IPS-15b (cell line): ENCODE data around the gene ASF1B.

Experiments
- H3K27me3 ChIP-seq: one replicate; pipeline ENCODE4 v1.6.1; 2013; ENCODE audit warnings: low read length; ENCODE audit not compliant: control insufficient read depth, insufficient read depth
- H3K36me3 ChIP-seq: one replicate; pipeline ENCODE4 v1.6.1; 2013; ENCODE audit warnings: low read length; ENCODE audit not compliant: control insufficient read depth, insufficient read depth
- H3K4me1 ChIP-seq: one replicate; pipeline ENCODE4 v1.6.1; 2013; ENCODE audit warnings: mild to moderate bottlenecking, low read length; ENCODE audit not compliant: control insufficient read depth, insufficient read depth
- H3K4me3 ChIP-seq: one replicate; pipeline ENCODE4 v1.5.1; 2013; ENCODE audit warnings: low read depth, low read length
- H3K9ac ChIP-seq: one replicate; pipeline ENCODE4 v1.6.1; 2013; ENCODE audit warnings: low read depth, mild to moderate bottlenecking, low read length
- H3K9me3 ChIP-seq: one replicate; pipeline ENCODE4 v1.6.1; 2013; ENCODE audit warnings: mild to moderate bottlenecking, low read length; ENCODE audit not compliant: control insufficient read depth, insufficient read depth

Gene ASF1B

GRCh38 chr19:14158276-14159023 is 22.1 kb upstream of the ASF1B start:
- no peaks in the 10 kb centered on the region for H3K9me3 ChIP-seq
- H3K27me3 ChIP-seq: no peaks in the 10 kb centered on the region
- H3K4me1 ChIP-seq: no peaks in the 10 kb centered on the region
- no peak overlapping the region for H3K9ac ChIP-seq
- no peak overlapping the region for H3K4me3 ChIP-seq
- H3K36me3 ChIP-seq: peaks cover 94% of the 10 kb centered on the region

DNA sequence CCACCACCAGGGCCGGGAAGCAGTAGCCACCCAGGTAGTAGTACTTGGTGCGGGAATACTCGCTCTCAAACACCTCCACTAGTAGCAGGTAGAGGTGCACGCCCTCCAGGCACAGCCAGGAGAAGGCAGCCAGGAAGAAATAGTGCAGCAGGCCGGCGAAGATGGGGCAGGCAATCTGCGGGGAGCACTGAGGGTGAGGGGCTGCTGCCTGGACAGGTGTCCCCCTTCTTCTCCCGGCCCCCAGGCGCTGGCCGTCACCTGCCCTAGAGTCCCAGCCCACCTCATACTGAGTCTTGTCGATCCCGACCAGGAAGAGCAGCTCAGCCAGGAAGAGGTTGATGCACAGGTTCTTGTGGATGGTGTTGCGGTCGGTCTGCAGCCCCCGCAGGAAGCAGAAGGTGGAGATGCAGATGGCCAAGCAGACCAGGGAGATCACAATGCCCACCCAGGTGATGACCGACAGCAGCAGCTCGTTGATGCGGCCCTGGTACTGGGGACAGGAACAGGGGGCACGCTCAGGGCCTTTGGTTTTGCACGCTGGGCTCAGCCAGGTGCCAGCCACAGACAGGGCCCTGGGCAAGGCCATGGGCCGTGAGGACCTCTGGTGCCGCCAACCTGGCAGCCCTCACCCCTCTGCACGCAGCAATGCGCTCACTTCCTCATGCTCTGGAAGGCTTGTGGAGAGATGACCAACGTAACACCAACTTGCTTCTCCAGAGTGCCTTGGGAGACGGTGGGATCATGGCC is 20.8 kb upstream of the ASF1B start:
- H3K9me3 ChIP-seq: no peaks in the 10 kb centered on the region
- H3K27me3 ChIP-seq: no peaks in the 10 kb centered on the region
- no peaks in the 10 kb centered on the region for H3K4me1 ChIP-seq
- no peak overlapping the region for H3K4me3 ChIP-seq
- H3K36me3 ChIP-seq: peaks cover 88% of the 10 kb centered on the region
- no peak overlapping the region for H3K9ac ChIP-seq

DNA sequence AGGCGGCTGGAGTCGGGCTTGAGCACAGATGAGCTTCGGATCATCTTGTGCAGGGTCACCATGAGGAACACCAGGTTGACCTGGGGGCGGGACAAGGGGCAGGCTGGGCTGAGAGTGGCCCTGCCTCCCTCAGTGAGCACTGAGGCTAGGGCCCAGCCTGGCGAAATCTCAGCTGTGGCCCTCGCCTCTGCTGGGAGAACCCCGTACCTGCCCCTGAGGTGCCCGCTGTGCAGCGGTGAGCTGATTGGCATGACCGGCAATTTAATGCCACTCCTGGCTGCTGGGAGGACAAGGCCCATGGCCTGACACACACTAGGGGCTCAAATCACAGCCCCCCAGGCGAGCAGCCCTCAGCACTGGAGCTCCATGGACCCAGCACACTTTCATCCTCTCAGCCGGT is 19.7 kb upstream of the ASF1B start:
- peaks cover 86% of the 10 kb centered on the region for H3K36me3 ChIP-seq
- no peaks in the 10 kb centered on the region for H3K9me3 ChIP-seq
- no peak overlapping the region for H3K4me3 ChIP-seq
- no peaks in the 10 kb centered on the region for H3K4me1 ChIP-seq
- no peaks in the 10 kb centered on the region for H3K27me3 ChIP-seq
- no peak overlapping the region for H3K9ac ChIP-seq

DNA sequence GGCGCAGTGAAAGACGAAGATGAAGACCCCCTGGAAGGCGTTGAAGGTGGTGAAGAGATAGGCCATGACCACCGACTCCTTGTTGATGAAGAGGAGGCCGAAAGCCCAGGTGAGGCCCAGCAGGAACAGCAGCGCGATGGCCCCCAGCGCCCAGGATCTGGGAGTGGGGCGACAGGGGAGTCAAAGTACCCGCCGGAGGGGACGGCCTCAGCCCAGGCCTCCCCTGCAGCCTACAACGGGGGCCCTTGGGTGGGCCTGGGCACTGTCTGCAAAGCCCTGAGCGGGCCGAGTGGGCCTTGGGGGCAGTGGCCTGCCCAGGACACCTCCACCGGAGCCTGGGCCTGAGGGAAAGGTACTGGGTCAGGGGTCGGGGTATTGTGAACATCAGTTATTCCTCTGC is 19.0 kb upstream of the ASF1B start:
- Histone ChIP-seq H3K4me1 (no peaks in the 10 kb centered on the region), H3K9me3 (no peaks in the 10 kb centered on the region), H3K9ac (no peak overlapping the region), H3K27me3 (no peaks in the 10 kb centered on the region), H3K4me3 (no peak overlapping the region), H3K36me3 (peaks cover 82% of the 10 kb centered on the region)

DNA sequence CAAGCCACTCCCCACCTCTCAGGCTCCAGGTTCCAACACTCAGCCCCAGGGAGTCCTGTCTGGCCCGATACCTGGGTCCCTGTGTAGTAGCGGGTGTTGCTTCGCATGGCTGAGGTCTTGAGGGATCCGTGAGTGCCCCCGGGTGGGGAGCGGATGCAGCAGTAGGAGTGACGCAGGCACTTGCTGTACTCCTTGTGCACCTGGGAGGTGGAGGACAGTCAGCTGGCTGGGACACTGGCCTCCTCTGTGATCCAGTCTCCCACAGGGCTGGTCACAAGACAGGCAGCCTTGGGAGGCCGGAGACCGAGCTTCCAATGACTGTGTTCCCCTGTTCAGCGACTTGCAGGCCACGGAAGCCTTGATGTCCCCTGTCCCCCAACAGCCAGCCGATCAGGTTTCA is 16.3 kb upstream of the ASF1B start:
- no peaks in the 10 kb centered on the region for H3K27me3 ChIP-seq
- H3K9me3 ChIP-seq: no peaks in the 10 kb centered on the region
- no peak overlapping the region for H3K4me3 ChIP-seq
- H3K4me1 ChIP-seq: peaks cover 9% of the 10 kb centered on the region
- peaks cover 55% of the 10 kb centered on the region for H3K36me3 ChIP-seq
- no peak overlapping the region for H3K9ac ChIP-seq

DNA sequence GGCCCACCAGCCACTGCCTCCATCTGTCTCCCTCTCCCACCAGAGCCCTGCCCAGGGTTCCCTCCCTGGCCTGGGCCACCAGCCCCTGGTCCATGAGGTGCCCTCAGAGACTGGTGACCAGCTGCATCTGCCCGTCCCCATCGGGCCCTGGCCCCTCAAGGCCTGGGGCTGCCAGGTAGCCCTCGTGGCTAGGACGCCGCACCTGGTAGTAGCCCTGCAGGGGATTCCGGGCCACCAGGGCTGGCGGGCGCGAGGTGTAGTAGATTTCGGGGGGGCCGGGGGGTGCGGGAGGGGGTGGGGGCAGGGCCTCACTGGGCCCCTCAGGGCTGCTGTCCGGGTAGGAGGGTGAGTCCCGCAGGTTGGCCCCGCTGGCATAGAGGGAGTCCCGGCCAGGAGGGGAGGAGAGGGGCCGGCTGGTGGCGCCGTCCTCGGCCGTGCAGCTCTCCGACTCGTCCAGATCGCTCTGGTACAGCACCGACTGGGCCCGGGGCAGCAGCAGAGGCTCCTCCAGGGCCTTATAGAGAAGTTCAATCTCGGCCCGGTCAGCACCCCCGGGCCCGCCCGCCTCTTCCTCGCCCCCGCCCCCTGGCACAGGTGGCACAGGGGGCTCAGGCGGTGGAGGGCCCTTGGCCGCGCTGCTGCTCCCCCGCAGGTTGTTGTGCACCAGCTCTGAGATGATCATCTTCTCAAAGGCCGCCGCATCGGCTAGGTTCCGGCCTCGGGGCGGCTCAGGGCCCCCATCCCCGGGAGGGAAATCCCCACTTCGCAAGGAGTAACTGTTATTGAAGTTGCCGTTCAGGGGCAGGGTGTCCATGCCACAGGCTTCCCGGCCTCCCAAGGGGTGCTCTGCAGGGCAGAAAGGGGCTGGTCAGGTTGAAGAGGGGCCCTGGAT is 14.6 kb upstream of the ASF1B start:
- no peak overlapping the region for H3K4me3 ChIP-seq
- no peaks in the 10 kb centered on the region for H3K27me3 ChIP-seq
- H3K9ac ChIP-seq: no peak overlapping the region
- H3K4me1 ChIP-seq: peaks cover 9% of the 10 kb centered on the region
- no peaks in the 10 kb centered on the region for H3K9me3 ChIP-seq
- H3K36me3 ChIP-seq: peaks cover 39% of the 10 kb centered on the region

DNA sequence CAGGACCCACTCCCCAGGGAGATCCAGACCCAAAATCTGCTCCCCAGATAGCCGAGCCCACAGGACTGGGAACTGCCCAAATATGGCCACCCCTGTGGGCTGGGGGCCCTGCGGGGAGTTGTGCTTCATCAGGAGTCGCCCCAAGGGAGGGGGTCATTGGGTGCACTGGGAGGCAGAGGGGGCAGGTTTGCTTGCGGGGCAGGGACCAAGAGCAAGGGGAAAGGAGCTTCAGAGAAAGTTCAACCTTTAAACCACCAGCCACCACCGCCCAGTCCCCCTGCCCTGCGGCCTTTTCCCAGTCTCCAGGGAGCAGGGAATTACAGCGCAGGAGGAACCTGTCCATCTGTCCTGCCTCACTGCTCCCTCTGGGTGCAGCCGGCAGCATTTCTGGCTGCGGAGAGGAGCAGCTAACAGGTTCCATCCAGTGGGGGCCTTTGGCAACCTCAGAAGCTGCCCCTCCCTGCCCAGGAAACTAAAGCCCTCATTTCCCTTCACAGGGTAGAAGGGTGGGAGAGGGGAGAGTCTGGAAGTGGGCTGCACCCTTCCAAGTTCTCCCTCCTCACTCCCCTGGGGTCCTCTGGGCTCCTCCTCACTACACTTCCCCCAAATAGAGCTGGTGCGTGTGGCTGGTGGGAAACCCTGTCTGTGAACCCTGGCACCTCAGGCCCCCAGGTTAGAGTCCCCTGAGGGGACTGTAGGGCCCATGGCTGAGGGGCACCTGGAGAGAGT is 13.8 kb upstream of the ASF1B start:
- Histone ChIP-seq H3K36me3 (peaks cover 31% of the 10 kb centered on the region), H3K4me3 (no peak overlapping the region), H3K9me3 (no peaks in the 10 kb centered on the region), H3K9ac (peak overlapping the region; percentile 37), H3K4me1 (peaks cover 9% of the 10 kb centered on the region), H3K27me3 (no peaks in the 10 kb centered on the region)

DNA sequence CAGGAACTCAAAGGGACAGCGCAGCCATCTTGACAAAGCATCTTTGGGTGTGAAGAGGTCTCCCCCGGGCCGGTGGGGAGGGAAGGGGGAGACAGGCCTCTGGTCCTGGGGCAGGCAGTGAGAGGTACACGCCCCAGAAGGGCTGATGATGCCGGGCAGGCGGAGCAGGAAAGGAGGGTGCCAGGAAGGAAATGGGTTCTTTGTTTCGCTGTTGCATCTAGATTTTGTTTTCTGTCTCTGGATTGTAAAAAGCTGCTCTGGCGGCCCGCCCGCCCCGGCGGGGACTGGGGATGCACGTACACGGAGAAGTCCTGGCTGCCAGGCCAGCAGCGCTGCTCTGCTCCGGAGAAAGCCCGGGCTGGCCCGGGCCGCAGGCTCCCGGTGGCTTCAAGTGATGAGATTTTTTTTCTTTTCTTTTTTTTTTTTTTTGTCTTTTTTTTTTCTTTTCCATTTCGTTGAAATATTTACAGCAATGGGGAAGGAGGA is 13.2 kb upstream of the ASF1B start:
- Histone ChIP-seq H3K36me3 (peaks cover 26% of the 10 kb centered on the region), H3K4me1 (peaks cover 9% of the 10 kb centered on the region), H3K9ac (peak overlapping the region; percentile 54), H3K4me3 (no peak overlapping the region), H3K27me3 (no peaks in the 10 kb centered on the region), H3K9me3 (no peaks in the 10 kb centered on the region)

- Histone ChIP-seq H3K4me1 (peaks cover 9% of the 10 kb centered on the region), H3K4me3 (no peak overlapping the region), H3K27me3 (no peaks in the 10 kb centered on the region), H3K9me3 (no peaks in the 10 kb centered on the region), H3K36me3 (peaks cover 22% of the 10 kb centered on the region), H3K9ac (peak overlapping the region; percentile 54)
Observed at GRCh38 chr19:14148751-14149410, 12.5 kb upstream of the ASF1B start.

- peak overlapping the region; percentile 32 for H3K9ac ChIP-seq
- peaks cover 19% of the 10 kb centered on the region for H3K36me3 ChIP-seq
- peaks cover 9% of the 10 kb centered on the region for H3K4me1 ChIP-seq
- H3K9me3 ChIP-seq: no peaks in the 10 kb centered on the region
- no peaks in the 10 kb centered on the region for H3K27me3 ChIP-seq
- H3K4me3 ChIP-seq: no peak overlapping the region
Observed at GRCh38 chr19:14147797-14148605, 11.6 kb upstream of the ASF1B start.
